Muscle layer of duodenum (tissue), 2 donors: ENCODE results near the gene TRA2B.

Source experiments
- H3K27ac ChIP-seq: one replicate; pipeline ENCODE4 v1.7.0; 2013; ENCODE audit warnings: mild to moderate bottlenecking, low read length
- H3K27me3 ChIP-seq: one replicate; pipeline ENCODE4 v1.7.0; 2013; ENCODE audit warnings: low read depth, mild to moderate bottlenecking, control low read depth, low read length
- H3K36me3 ChIP-seq, 2 donors: one replicate each; pipeline ENCODE4 v1.7.0; 2013; ENCODE audit warnings: low read length in 2 of 2, control low read depth in 1 of 2, mild to moderate bottlenecking in 1 of 2; ENCODE audit not compliant: insufficient read depth in 2 of 2, control insufficient read depth in 1 of 2
- H3K4me1 ChIP-seq, 2 donors: one replicate each; pipeline ENCODE4 v1.7.0; 2013; ENCODE audit warnings: low read length in 2 of 2, mild to moderate bottlenecking in 2 of 2, control low read depth in 1 of 2, moderate library complexity in 1 of 2; ENCODE audit not compliant: insufficient read depth in 2 of 2, control insufficient read depth in 1 of 2
- H3K4me3 ChIP-seq, 2 donors: one replicate each; pipeline ENCODE4 v1.7.0; 2013; ENCODE audit warnings: low read length in 2 of 2, low read depth in 1 of 2, mild to moderate bottlenecking in 1 of 2
- H3K9me3 ChIP-seq, 2 donors: one replicate each; pipeline ENCODE4 v1.7.0; 2013; ENCODE audit warnings: low read length in 2 of 2, control low read depth in 1 of 2, mild to moderate bottlenecking in 1 of 2; ENCODE audit not compliant: control insufficient read depth in 1 of 2
- donor health status: healthy.

The TRA2B gene

DNA sequence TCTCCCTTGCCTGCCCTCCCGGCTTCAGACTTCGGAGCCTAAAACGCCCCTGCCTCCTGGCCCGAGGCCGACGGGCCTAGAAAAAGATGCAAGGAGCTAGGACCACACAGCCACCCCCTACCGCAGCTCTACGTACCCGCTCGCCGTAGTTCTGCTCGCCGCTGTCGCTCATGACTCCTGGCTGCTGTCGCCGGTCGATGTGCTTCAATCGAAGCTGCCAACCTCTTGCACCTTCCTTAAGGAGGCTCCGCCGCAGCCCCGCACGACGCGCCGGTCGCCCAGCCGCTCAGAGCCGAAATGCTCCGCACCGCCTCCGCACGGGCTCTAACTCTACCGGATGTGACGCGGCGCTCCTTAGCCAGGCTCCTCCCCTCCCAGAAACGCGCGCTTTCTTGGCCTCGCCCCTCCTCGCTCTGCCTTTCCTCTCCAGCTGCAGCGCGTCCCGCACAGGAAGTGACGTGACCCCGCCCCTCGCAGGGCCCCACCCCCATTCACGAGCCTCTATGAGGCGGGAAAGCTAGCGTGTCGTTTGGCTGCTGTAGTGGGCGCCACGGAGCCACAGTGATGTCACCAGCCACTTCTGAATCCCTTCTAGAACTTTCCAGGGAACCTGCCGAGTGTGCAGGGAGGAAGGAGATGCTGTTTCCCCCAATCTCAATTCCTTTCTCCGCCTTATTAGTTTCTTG lies at the start of gene TRA2B:
Gene TRA2B, minus strand, starts transcription at position 326 of the 686 bp plus-strand sequence. Its CDS starts 154 bp downstream, at position 172.
- Histone ChIP-seq H3K4me1 (peaks cover 14 to 31% of the 10 kb centered on the region in 2 donors), H3K9me3 (no peaks in the 10 kb centered on the region), H3K27ac (peak within 1 kb of the TSS; percentile 100), H3K4me3 (peak within 1 kb of the TSS; percentile 81 to 96), H3K27me3 (no peaks in the 10 kb centered on the region), H3K36me3 (peaks cover 0 to 4% of the 10 kb centered on the region in 2 donors)

DNA sequence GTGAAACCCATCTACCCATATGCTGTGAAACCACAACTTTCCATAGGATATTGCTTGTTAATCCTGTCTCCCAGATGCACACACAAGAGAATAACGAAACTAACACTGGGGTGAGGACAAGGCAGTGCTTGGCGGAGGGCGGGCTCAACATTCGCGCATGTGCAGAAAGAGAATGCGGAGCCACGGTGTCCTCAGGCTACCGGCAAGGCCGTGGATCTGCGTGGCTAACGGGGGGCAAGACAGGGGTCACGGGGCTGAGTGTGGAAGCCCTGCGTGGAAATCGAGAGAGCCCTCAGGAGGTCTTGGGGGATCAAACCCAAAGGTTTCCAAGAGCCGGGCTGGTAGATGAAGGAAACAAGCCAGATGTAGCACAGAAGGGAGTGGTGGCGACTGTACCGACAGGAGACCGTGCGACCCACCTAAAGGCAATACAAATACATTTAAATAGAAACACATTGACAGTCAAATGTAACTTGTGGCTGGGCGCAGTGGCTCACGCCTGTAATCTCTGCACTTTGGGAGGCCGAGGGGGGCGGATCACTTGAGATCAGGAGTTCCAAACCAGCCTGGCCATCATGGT lies 48.5 kb upstream of the TRA2B start:
- Histone ChIP-seq H3K36me3 (no peaks in the 10 kb centered on the region), H3K4me3 (no peak overlapping the region), H3K4me1 (peaks cover 0 to 8% of the 10 kb centered on the region in 2 donors), H3K27me3 (no peaks in the 10 kb centered on the region), H3K27ac (no peak overlapping the region), H3K9me3 (no peaks in the 10 kb centered on the region)

DNA sequence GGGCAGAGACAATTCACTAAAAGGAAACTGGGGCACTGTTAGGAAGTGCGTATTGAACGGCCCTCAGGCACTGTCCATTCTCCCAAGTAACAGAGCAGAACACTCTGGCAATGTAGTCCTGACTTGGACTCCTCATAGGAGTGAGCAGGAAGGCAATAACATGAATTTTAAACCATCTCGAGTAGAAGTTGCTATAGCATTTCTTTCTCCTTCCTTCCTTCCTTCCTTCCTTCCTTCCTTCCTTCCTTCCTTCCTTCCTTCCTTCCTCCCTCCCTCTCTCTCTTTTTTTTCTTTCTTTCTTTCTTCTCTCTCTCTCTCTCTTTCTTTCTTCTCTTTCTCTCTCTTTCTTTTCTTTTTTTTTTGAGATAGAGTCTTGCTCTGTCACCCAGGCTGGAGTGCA lies 46.4 kb upstream of the TRA2B start:
- no peaks in the 10 kb centered on the region for H3K9me3 ChIP-seq
- H3K27ac ChIP-seq: no peak overlapping the region
- peaks cover 0 to 8% of the 10 kb centered on the region in 2 donors for H3K4me1 ChIP-seq
- H3K36me3 ChIP-seq: no peaks in the 10 kb centered on the region
- H3K27me3 ChIP-seq: no peaks in the 10 kb centered on the region
- no peak overlapping the region for H3K4me3 ChIP-seq

GRCh38 chr3:185983495-185984141 lies 45.8 kb upstream of the TRA2B start:
- Histone ChIP-seq H3K36me3 (no peaks in the 10 kb centered on the region), H3K4me3 (no peak overlapping the region), H3K27ac (no peak overlapping the region), H3K4me1 (peaks cover 0 to 8% of the 10 kb centered on the region in 2 donors), H3K27me3 (no peaks in the 10 kb centered on the region), H3K9me3 (no peaks in the 10 kb centered on the region)

DNA sequence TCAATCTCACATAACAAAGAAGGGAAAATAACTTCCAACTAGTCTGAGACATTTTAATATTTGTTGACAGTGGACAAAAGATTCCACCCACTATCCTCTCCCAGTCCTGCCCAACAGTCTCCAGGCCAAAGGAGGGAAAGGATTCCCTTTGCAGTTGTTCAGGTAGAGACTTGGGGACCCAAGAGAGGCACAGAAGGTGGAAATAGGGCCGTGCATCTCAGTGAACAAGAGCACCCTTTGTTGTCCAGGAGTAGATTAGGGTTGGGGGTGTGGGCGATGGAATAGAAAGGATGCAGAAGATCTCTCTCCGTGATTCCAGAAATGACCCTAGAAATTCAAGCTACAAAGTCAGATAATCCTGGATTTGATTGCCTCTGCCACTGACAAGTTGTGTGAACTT lies 44.8 kb upstream of the TRA2B start:
- no peaks in the 10 kb centered on the region for H3K36me3 ChIP-seq
- H3K27ac ChIP-seq: no peak overlapping the region
- peaks cover 0 to 8% of the 10 kb centered on the region in 2 donors for H3K4me1 ChIP-seq
- no peaks in the 10 kb centered on the region for H3K27me3 ChIP-seq
- no peaks in the 10 kb centered on the region for H3K9me3 ChIP-seq
- no peak overlapping the region for H3K4me3 ChIP-seq

- Histone ChIP-seq H3K4me3 (no peak overlapping the region), H3K27ac (no peak overlapping the region), H3K36me3 (no peaks in the 10 kb centered on the region), H3K9me3 (no peaks in the 10 kb centered on the region), H3K27me3 (no peaks in the 10 kb centered on the region), H3K4me1 (peaks cover 0 to 8% of the 10 kb centered on the region in 2 donors)
These were observed 43.8 kb upstream of the TRA2B start for GRCh38 chr3:185981621-185982020.

DNA sequence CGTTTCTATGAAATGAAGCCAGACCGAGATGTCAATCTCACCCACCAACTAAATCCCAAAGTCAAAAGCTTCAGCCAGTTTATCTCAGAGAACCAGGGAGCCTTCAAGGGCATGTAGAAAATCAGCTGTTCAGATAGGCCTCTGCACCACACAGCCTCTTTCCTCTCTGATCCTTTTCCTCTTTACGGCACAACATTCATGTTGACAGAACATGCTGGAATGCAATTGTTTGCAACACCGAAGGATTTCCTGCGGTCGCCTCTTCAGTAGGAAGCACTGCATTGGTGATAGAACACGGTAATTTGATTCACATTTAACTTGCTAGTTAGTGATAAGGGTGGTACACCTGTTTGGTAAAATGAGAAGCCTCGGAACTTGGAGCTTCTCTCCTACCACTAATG lies 41.9 kb upstream of the TRA2B start:
- no peaks in the 10 kb centered on the region for H3K9me3 ChIP-seq
- H3K36me3 ChIP-seq: no peaks in the 10 kb centered on the region
- peaks cover 0 to 8% of the 10 kb centered on the region in 2 donors for H3K4me1 ChIP-seq
- H3K4me3 ChIP-seq: no peak overlapping the region
- no peak overlapping the region for H3K27ac ChIP-seq
- no peaks in the 10 kb centered on the region for H3K27me3 ChIP-seq

DNA sequence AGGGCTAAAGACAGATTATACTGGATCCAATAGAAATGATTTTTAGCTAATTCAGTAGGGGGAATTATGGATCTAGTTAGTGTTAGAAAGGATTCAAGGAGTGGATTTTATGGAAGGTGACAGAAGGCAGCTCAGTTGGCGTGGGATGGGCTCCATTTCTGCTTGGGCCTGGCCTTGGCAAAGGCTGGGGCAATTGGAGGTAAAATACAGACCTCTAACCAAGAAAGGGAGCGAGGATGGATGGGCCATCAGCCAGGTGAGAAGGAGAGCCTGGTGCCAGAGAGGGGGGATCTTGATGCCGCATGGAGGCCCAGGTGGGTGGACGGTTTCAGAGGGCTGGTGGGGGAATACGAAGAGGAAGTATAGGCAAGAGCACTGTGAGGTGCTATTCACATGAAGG lies 40.7 kb upstream of the TRA2B start:
- no peaks in the 10 kb centered on the region for H3K9me3 ChIP-seq
- no peak overlapping the region for H3K27ac ChIP-seq
- no peaks in the 10 kb centered on the region for H3K36me3 ChIP-seq
- peaks cover 0 to 2% of the 10 kb centered on the region in 2 donors for H3K4me1 ChIP-seq
- no peaks in the 10 kb centered on the region for H3K27me3 ChIP-seq
- no peak overlapping the region for H3K4me3 ChIP-seq

- Histone ChIP-seq H3K27ac (no peak overlapping the region), H3K4me3 (no peak overlapping the region), H3K27me3 (no peaks in the 10 kb centered on the region), H3K36me3 (no peaks in the 10 kb centered on the region), H3K9me3 (no peaks in the 10 kb centered on the region), H3K4me1 (no peaks in the 10 kb centered on the region)
These were observed 39.8 kb upstream of the TRA2B start for GRCh38 chr3:185977679-185978040.

GRCh38 chr3:185976977-185977678 lies 39.3 kb upstream of the TRA2B start:
- Histone ChIP-seq H3K36me3 (no peaks in the 10 kb centered on the region), H3K4me1 (no peaks in the 10 kb centered on the region)

DNA sequence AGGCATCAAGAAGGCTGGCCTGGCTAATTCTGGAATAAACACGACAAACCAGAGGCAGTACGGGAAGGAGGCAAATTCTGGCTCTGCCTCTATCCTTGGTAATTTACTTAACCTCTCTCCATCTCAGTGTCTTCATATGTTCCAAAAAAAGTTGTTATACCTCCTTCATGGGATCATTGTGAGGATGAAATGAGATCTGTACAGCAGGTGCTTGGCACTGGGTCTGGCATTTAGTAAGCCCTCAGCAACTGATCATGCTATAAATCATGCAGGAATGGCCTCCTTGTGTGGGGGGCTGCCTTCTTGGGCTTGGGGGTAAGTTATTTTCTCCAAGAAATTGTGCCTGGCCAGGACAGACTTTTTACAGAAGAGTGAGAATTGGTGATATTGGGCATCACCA lies 38.3 kb upstream of the TRA2B start:
- Histone ChIP-seq H3K36me3 (no peaks in the 10 kb centered on the region), H3K9me3 (no peaks in the 10 kb centered on the region), H3K27me3 (no peaks in the 10 kb centered on the region), H3K27ac (no peak overlapping the region), H3K4me3 (no peak overlapping the region), H3K4me1 (no peaks in the 10 kb centered on the region)

More at GRCh38 chr3:185976977-185977678, 39.3 kb upstream of the TRA2B start:
- no peaks in the 10 kb centered on the region for H3K27me3 ChIP-seq
- no peaks in the 10 kb centered on the region for H3K9me3 ChIP-seq
- no peak overlapping the region for H3K4me3 ChIP-seq
- H3K27ac ChIP-seq: no peak overlapping the region
